GM10266 (cell line): Measurements from ENCODE around the gene PXK.

Experiments
- DNase-seq: peaks from one replicate; pipeline ENCODE4 v3.0.0; 2012; ENCODE audit errors: extremely low spot score
- TF ChIP-seq, protein P1 (sequence below): IDR thresholded peaks from 2 replicates; pipeline ENCODE4 v1.5.1; 2012; ENCODE audit warnings: mild to moderate bottlenecking, low read depth; ENCODE audit not compliant: control insufficient read depth, insufficient read depth; ENCODE audit errors: missing control alignments

PXK gene

GRCh38 chr3:58293516-58293915, 39.2 kb upstream of the PXK start:
- DNase-seq: no peak
- TF ChIP-seq, protein P1, sequence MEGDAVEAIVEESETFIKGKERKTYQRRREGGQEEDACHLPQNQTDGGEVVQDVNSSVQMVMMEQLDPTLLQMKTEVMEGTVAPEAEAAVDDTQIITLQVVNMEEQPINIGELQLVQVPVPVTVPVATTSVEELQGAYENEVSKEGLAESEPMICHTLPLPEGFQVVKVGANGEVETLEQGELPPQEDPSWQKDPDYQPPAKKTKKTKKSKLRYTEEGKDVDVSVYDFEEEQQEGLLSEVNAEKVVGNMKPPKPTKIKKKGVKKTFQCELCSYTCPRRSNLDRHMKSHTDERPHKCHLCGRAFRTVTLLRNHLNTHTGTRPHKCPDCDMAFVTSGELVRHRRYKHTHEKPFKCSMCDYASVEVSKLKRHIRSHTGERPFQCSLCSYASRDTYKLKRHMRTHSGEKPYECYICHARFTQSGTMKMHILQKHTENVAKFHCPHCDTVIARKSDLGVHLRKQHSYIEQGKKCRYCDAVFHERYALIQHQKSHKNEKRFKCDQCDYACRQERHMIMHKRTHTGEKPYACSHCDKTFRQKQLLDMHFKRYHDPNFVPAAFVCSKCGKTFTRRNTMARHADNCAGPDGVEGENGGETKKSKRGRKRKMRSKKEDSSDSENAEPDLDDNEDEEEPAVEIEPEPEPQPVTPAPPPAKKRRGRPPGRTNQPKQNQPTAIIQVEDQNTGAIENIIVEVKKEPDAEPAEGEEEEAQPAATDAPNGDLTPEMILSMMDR: no peak

DNA sequence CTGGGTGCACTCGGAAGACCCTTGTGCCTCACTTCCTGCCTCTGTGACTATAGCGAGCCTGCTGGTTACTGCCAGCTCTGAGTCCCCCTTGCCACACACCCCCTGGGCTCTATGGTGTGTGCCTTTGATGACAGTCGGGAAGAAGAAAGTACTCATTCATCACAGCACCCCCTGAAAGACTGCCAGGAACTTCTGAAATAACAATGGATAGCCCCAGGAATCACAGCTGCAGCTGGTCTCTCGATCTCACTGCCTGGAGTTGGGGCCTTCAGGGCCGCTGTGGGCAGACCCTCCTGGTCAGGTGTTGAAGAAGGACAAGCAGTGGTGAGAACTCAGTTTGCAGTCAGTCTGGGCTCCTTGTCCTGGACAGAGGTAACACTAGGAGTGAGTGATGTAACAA, 36.4 kb upstream of the PXK start:
- DNase-seq: no peak
- TF ChIP-seq, protein P1: no peak

- DNase-seq: no peak
- TF ChIP-seq, protein P1: no peak
These were observed 35.8 kb upstream of the PXK start for GRCh38 chr3:58296843-58297242.

- TF ChIP-seq, protein P1: no peak
- DNase-seq: no peak
These were observed 34.5 kb upstream of the PXK start for GRCh38 chr3:58298190-58298589.

GRCh38 chr3:58299075-58299474, 33.6 kb upstream of the PXK start:
- TF ChIP-seq, protein P1: no peak
- no peak for DNase-seq

GRCh38 chr3:58299839-58300516, 32.7 kb upstream of the PXK start:
- DNase-seq: no peak
- TF ChIP-seq, protein P1: peak; percentile 55

- TF ChIP-seq, protein P1: peak; percentile 97
- peak; percentile 93 for DNase-seq
These were observed 26.6 kb upstream of the PXK start, which contains the start of the genes HTD2 and RPP14 for GRCh38 chr3:58305882-58306711. HTD2 (plus strand) TSS chr3:58306520; CDS start chr3:58317614, 11,094 bp downstream. RPP14 (plus strand) TSS chr3:58306245; CDS start chr3:58310330, 4,085 bp downstream.
